Stimulated activated CD8-positive, alpha-beta memory T cell treated with anti-CD3 and anti-CD28 coated beads, Interleukin-15, amount 100 ng/mL, for 48 hours (primary cell): ENCODE data around the gene KLHL17.
"Not testable (repeated sequence)": the region's sequence is repeated elsewhere in the genome, so short reads cannot be mapped to it uniquely, and the experiment has no call there.

Experiments used
- DNase-seq, 2 donors: peaks; one replicate each; pipeline ENCODE4 v3.0.0-alpha.2; 2020; ENCODE audit warnings: low read depth in 2 of 2

KLHL17 gene

DNA sequence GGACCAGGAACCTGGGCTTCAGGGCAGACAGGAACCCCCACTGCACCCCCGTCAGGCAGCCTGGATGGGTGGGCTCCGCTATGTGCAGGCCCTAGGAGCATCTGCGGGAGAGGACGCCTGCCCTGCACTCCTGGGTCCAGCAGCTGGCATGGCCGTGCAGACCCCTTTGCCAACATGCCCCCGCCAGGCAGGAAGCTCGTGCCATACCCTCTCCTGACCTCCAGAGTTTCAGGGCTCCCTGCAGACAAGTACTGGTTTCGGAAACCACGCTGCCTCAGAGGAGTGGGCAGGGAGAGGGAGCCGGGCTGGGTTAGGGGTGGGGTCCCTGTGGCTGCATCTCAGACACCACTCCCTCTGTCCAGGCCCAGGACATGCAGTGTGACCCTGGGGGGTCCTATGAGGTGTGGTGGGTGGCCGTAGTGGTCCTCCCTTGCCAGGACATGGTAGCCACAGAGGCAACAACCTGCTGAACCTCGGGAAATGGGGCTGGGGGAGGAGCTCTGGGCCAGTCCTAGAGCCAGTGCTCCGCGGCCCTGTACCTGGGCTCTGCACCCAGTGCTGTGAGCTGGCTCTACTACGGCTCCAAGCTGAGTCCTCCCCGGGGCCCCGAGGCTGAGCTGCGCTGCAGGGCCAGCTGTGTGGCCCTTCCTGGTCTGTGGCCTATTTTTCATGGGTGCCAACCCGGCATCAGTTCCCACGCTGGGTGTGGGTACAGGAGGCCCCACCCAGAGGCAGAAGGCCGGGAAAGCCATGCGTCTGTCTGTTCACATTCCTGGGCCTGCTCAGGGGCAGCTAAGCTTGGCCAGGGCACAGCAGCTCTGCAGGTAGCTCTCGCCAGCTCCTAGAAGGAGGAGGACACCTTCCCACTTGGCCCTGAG is 7.3 kb downstream of the KLHL17 start:
- DNase-seq, result no peak

DNA sequence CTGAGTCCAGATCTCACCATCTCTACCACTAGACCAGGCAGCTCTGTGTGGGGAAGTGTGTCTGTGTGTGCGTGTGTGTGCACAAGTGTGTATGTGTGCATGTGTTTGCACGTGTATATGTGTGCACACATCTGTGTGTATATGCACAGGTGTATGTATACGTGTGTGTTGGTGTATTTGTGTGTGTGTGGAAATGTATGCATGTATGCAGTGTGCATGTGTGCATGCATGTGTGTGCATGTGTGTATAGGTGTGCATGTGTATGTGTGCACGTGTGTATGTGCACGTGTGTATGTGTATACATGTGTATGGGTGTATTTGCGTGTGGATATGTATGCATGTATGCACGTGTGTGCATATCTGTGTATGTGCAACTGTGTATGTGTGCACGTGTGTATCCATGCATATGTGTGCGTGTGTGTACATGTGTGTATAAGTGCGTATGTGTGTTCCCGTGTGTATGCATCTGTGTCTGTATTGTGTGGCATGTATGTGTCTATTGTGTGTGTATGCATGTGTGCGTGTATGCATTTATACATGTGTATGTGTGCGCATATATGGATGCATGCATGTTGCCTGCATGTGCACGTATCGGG is 9.0 kb downstream of the KLHL17 start:
- no peak for DNase-seq

DNA sequence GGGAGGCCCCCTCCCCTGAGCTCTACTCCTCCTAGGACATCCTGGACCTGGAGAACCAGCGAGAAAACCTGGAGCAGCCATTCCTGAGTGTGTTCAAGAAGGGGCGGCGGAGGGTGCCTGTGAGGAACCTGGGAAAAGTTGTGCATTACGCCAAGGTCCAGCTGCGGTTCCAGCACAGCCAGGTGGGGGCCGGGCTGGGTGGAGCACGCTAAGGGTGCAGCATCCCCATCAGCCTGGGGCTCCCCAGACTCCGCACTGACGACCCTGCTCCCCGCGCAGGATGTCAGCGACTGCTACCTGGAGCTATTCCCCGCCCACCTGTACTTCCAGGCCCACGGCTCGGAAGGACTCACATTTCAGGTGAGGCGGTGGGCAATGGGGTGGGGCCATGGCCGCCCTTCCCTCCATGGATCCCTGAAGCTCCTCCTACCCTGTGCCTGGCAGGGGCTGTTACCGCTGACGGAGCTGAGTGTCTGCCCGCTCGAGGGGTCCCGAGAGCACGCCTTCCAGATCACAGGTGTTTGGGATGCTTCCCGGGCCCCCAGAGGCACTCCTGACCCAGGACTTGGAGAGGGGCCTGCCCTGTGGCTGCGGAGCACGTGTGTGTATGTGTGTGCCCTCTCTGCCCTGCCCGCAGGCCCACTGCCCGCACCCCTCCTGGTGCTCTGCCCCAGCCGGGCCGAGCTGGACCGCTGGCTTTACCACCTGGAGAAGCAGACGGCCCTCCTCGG is 10.0 kb downstream of the KLHL17 start:
- no peak for DNase-seq

DNA sequence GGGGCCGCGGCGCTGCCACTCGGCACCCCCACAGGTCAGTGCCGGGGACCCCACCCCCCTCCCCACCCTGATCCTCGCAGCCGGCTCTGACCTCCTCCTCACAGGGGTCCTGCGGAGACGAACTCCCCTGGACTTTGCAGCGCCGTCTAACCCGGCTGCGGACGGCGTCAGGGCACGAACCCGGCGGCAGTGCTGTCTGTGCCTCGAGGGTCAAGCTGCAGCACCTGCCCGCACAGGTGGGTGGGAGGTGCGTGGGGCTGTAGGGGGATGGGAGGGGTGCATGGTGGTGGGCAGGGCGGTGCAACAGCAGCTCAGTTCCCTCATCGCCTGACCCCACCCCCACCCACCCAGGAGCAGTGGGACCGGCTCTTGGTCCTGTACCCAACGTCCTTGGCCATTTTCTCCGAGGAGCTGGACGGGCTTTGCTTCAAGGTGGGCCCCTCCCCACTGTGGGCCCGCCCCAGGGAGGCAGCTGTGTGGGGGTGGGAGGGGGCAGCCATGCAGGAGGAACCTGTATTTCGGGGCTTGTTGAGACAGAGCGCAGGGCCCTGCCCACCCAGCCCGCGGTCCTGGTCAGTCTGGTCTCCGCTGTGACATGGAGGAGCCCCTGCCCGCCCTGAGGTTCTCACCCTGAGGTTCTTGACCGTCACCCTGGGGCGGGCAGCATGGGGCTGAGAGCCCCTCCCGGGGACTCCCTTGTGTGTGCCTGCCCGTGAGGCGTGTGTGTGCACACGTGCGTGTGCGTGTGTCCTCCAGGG is 10.8 kb downstream of the KLHL17 start:
- DNase-seq, result no peak

DNA sequence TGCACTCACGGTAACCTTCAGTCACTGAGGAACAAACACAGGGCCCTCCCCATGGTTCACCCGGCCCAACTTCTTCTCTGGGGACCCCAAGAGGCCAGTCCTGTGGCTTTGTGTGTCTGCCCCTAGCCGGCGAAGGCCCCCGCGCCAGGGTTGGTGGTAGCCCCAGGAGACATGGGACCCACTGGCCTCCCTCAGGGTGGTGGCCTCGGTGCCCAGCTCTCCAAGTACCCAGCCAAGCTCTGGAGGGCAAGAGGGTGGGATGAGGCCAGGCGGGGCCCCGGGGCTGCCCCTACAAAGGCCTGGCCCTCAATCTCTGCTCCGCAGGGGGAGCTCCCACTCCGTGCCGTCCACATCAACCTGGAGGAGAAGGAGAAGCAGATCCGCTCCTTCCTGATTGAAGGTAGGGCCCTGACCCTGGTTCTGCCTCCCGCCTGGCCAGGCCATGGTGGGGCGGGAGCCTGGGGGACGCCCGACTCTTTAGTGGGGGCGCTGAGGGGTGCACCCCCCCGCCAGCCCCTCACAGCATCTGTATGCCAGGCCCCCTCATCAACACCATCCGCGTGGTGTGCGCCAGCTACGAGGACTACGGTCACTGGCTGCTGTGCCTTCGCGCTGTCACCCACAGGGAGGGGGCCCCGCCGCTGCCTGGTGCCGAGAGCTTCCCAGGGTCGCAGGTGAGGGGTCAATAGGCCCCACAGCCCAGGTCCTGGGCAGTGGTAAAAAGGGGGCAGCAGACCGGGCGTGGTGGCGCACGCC is 11.5 kb downstream of the KLHL17 start:
- DNase-seq, result no peak

DNA sequence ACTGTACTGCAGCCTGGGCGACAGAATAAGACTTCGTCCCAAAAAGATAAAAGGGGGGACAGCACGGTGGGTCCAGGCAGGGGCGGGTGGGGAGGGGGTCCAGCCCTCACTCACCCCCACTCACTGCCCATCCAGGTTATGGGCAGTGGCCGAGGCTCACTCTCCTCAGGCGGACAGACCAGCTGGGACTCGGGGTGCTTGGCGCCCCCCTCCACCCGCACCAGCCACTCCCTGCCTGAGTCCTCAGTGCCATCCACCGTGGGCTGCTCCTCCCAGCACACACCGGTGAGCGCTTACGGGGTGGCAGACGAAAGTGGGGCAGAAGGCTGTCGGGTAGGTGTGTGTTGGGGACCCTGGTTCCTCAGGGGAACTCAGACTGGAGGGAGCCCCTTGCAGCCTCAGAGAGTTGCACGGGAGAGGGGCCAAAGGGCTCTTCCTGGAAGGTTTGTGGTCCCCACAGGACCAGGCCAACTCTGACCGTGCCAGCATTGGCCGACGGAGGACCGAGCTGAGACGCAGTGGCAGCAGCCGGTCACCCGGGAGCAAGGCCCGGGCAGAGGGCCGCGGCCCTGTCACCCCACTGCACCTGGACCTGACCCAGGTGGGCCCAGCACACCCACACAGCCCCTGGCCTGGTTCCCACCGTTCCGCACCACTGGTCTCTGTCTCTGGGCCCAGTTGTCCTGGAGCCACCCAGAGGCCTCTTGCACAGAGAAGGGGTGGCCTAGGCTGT is 12.5 kb downstream of the KLHL17 start:
- no peak for DNase-seq

DNA sequence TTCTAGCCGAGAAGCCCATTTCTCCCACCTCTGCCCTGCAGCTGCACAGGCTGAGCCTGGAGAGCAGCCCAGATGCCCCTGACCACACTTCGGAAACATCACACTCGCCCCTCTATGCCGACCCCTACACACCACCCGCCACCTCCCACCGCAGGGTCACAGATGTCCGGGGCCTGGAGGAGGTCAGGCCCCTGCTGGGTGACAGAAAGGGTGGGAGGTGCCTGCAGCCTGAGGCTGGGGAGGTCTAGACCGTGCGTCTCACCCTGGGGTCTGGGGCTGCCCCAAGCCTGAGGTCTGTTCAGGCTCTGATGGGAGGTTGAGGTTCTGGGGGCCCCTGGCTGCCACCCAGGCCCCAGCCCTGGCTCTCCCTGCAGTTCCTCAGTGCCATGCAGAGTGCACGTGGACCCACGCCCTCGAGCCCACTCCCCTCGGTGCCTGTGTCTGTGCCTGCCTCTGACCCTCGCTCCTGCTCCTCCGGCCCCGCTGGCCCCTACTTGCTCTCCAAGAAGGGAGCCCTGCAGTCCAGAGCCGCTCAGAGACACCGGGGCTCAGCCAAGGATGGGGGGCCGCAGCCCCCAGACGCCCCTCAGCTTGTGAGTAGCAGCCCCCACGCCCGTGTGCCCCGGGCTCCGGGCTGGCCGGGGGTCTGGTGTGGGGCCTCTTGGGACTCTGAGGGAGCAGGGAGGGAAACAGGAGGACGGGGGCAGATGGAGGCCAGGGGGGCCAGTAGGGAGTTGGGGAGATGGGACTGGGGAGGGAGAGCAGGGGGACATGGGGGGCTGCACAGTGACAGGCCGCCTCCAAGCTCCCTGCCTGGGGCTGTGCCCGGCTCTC is 13.3 kb downstream of the KLHL17 start:
- no peak for DNase-seq

DNA sequence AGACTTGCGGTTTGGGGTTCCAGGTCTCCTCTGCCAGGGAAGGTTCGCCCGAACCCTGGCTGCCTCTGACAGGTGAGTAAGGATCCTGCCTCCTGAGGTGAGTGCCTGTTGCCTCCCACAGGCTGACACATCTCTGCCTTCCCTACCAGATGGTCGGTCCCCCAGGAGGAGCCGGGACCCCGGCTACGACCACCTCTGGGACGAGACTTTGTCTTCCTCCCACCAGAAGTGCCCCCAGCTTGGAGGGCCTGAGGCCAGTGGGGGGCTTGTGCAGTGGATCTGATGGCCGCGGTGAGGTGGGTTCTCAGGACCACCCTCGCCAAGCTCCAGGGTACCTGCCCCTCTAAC is 13.9 kb downstream of the KLHL17 start:
- DNase-seq, result no peak

DNA sequence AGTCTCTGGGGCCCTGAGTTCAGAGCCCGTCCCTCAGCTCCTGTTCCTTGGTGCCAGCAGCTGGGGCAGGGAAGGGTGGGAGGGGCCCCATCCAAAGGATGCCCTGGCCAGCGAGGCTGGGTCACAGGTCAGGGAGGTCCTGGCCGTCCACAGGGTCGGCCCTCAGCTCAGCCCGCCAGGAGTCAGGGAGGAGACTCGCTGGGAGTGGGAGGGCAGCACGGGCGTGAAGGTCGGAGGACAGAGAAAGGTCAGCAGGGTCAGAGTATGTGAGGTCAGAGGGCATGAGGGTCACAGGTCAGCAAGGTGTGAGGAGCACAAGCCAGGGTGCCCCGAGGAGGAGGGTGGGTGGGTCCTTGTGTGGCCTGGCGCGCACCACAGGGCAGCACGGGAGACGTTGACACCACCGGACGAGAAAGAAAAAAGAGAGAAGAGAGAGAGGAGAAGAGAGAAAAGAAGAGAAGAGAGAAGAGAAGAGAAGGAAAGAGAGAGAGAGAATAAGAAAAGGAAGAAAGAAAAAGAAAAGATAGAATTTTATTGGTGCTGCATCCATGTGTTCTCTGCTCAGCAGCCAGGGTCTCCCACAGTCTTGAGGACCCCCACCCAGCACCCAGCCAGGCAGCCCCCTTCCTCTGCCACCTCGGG is 14.4 kb downstream of the KLHL17 start:
- no peak for DNase-seq

DNA sequence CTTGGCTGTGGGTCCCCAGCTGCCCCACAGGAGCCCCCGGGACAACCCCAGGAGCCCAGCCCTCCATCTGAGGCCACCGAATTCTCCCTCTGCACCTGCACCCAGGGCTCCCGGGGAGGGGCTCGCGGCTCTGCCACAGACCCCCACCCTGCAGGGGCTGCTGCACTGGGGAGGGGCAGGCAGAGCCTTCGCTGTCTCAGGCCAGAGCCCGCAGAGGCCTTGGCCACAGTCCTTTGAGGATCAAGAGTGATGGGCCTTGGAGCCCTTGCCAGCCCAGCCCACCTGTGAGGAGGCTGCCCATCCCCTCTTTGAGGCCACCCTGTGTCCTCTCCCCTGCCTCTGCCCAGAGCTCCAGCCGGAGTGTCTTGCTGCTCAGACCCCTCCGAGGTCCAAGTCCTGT is 15.0 kb downstream of the KLHL17 start:
- no peak for DNase-seq

DNA sequence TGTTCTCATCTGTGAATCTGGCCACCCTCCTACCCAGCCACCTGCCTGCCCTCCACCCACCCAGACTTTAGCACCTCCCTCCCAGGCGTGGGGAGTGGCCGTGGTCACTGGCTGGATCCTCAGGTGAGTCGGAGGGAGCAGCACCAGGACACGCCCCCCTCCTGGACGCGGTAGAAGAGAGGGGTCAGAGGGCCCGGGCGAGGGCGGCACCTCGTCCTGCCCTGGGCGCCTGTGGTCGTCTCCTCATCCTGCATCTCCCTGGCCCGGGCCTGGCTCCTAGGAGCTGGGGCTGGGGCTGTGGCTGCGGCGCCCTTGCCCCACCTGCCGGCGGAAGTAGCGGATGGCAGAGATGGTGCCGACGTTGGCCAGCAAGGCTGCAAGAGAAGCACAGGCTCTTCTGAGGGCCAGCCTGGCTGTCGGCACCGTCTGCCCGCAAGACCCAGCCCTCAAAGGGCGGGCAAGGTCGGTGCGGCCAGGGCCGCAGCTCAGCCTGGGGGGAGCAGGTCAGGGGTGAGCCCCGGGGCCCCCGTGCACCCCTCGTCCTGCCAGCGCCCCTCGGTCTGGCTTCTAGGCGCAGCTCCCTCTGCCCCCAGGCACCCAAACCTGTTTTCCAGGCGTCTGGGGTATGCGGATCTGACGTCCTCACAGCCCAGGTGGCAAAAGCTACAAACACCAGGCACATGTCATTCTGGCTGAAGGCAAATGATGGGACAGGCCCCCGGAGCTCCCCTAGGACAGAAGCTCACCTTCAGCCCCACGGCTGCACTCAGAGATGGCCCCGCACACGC is 15.7 kb downstream of the KLHL17 start:
- peak; percentile 47 for DNase-seq

DNA sequence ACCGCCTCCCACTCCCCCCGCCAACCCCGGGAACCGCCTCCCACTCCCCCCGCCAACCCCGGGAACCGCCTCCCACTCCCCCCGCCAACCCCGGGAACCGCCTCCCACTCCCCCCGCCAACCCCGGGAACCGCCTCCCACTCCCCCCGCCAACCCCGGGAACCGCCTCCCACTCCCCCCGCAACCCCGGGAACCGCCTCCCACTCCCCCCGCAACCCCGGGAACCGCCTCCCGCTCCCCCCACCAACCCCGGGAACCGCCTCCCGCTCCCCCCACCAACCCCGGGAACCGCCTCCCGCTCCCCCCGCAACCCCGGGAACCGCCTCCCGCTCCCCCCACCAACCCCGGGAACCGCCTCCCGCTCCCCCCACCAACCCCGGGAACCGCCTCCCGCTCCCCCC is 16.4 kb downstream of the KLHL17 start:
- DNase-seq, result not testable (repeated sequence)

DNA sequence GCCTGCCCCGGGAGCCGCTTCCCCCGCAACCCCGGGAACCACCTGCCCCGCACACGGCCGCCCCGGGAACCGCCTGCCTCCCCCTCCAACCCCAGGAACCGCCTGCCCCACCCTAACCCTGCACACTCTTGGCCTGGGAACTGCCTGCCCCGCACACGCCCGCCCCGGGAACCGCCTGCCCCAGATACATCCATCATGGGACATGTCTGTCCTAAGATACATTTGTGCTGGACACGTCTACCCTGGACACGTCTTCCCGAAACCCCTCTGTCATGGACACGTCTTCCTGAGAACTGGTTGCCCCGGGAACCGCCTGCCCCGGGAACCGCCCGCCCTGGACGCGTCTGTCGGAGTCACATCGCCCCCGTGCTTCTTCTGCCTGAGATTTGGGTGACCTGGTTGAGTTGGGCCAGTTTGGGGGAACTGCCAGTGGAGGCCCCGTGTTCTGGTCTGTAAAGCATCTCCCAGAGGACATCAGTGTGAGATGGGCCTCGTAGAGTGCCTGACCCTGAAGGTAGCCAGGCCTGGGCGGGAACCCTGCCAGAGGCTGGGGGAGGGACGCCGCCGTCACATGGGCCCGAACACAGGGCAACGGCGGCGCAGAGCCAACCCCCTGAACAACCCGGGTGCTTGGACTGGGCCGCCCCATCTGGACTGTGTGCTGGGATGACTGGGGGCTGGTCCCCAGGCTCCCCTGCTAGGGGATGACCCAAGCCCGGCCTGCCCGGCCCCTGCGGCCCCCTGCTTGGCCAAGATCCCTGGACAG is 17.9 kb downstream of the KLHL17 start:
- no peak for DNase-seq

DNA sequence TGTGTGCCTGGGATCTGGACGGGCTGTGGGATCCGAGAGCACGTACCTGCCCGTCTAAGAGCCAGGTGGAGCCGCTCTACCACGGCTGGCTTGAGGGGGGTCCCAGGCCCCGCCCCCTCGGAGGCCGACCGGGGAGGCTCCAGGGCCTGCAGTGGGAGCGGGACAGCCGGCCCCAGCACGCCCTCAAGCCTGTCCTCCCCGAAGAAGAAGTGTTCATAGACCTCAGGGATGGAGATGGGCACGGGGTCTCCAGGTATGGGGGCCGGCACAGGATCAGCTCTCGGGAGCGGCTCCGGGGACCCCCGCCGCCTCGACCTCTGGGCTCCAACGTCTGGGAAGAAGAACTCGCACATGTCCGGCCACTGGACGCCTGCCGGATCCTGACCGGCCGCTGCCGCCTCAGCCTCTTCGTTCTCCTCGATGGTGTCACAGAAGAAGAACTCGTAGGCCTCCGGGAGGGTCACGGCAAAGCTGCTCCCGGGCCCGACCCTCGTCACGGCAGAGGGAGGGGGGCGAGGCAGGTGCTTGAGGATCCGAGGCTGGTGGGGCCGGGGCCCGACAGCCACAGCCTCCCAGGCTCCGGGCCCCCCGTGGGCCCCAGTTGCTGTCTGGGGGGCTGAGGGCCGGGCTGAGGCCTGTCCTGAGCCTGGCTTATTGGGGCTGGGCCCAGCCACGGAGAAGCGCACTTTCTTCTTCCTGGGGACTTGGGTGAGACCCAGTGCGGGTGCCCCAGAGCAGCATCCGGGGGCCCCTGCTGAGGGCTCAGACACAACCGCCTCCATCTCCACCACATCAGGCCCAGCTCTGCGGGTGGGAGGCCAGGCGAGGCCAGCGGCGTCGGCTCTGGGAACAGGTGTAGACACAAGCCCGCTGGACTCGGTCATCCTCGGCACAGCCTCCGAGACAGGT is 18.7 kb downstream of the KLHL17 start:
- no peak for DNase-seq

DNA sequence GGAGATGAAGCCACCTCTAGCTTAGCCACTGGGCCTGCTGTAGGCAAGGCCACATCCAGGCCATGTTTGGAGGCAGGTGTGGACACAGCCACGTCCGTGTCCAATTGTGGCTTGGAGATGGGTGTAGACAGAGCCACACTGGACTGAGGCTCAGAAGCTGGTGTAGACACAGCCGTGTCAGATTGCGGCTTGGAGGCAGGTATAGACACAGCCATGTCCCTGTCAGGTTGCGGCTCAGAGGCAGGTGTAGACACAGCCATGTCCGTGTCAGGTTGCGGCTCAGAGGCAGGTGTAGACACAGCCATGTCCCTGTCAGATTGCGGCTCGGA is 19.3 kb downstream of the KLHL17 start:
- DNase-seq, result no peak

DNA sequence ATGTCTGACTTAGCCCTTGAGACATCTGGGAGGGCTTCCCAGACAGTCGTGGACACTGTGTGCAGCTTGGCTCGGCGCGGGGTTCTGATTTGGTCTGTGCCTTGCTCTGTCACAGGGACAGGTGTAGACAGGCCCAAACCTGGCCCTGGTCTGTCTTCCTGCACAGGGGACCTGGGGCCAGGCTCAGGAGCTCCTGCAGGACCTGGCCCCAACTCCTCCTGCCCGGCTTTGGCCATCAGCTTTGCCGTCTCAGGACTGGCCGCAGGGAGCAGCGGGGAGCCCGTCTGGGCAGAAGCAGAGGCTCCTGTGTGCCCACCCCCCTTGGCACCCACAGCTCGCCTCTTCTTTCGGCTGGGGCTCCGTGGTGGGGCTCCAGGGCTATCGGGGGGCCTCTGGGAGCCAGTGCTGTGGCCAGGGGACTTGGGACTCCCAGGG is 19.8 kb downstream of the KLHL17 start:
- DNase-seq, result no peak
